Mucosa of stomach (tissue), 1 donor: ENCODE results near the gene ZNHIT1.

Source experiments
- H3K27me3 ChIP-seq: one replicate; pipeline ENCODE4 v1.7.0; 2013; ENCODE audit warnings: mild to moderate bottlenecking, low read length; ENCODE audit not compliant: control insufficient read depth, insufficient read depth
- H3K36me3 ChIP-seq: one replicate; pipeline ENCODE4 v1.7.0; 2013; ENCODE audit warnings: low read length; ENCODE audit not compliant: control insufficient read depth, insufficient read depth
- H3K4me1 ChIP-seq: one replicate; pipeline ENCODE4 v1.7.0; 2013; ENCODE audit warnings: mild to moderate bottlenecking, low read length; ENCODE audit not compliant: control insufficient read depth, insufficient read depth
- H3K4me3 ChIP-seq: one replicate; pipeline ENCODE4 v1.7.0; 2013; ENCODE audit warnings: low read length
- H3K9ac ChIP-seq: one replicate; pipeline ENCODE4 v1.7.0; 2013; ENCODE audit warnings: mild to moderate bottlenecking, low read length, moderate library complexity
- H3K9me3 ChIP-seq: one replicate; pipeline ENCODE4 v1.7.0; 2013; ENCODE audit warnings: mild to moderate bottlenecking, low read length, moderate library complexity; ENCODE audit not compliant: control insufficient read depth
- donor health status: Pancreatic carcinoma.

ZNHIT1 gene

DNA sequence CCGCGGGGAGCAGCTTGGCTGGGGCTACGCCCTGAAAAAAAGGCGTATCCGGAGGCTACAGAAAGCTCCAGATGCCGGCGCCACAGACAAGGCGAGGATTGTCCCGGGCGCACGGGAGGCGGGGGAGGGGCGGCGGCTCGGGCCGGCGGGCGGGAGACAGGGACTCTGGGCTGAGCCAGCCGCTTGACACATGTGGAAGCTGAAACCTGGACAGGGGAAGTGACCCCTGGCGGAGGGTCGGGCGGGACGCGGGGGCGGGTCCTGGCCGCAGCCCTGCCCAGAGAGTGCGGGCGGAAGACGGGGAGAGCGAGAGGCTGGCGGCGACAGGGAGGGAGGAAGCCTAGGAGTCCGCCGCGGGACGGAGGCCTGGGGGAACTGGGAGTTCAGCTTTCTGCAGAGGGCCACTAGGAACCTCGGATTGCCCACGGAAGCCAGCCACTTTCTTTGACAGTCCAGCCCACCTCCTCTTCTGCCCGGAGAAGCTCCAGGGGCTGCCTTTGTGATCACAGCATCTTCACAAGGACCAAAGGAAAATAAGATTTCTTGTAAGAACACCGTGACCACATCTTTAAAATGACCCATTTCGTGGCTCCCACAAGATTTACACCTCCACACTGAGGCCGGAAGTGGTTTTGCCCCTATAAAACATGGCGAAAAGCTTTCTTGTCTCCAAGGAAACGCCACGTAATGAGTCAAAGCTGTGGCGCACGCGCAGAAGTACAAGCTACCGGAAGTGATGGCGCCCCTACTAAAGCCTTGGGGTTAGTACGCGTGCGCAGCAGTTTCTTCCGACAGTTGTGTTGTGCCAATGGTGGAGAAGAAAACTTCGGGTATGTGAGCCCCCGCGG is at the start of gene ZNHIT1, which contains the start of gene PLOD3:
Gene ZNHIT1, plus strand, starts transcription at position 778 of the 848 bp plus-strand sequence. Its CDS starts 31 bp downstream, at position 809.
Gene PLOD3, minus strand, starts transcription at position 194 of the 848 bp plus-strand sequence. CDS start 307 bp downstream, outside the sequence.
- no peaks in the 10 kb centered on the region for H3K9me3 ChIP-seq
- peak within 1 kb of the TSS; percentile 92 for H3K9ac ChIP-seq
- peak within 1 kb of the TSS; percentile 98 for H3K4me3 ChIP-seq
- H3K27me3 ChIP-seq: no peaks in the 10 kb centered on the region
- H3K36me3 ChIP-seq: no peaks in the 10 kb centered on the region
- peaks cover 35% of the 10 kb centered on the region for H3K4me1 ChIP-seq

DNA sequence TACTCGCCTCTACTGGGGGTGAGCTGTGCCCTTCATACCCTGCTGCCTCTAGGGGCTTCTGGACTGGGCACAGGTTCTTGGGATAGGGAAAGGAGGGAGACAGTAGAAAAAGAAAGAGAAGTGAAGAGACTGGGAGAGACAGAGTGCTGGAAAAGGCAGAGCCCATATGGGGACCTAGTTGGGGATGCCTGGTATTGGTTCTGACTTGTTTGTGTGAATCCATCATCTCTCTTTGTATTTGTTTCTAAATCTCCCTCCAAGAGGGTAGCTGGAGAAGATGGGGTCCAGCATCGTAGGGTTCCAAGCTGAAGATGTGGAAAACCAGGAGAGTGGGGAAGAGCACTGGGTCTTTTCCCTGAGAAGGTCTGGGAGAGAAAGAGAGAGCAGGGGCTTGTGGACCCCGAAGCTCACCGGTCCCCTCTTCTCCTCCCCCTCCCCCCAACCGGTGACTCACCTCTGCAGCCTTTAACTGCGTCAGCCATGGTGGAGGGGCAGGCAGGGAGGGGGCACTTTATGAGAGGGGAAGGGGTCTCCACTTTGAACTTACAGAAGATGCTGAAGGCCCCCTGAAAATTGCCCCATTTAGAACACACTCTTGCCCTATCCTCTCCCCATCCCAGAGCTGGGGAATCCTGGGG is 49.4 kb upstream of the ZNHIT1 start:
- H3K9ac ChIP-seq: no peak overlapping the region
- H3K9me3 ChIP-seq: no peaks in the 10 kb centered on the region

DNA sequence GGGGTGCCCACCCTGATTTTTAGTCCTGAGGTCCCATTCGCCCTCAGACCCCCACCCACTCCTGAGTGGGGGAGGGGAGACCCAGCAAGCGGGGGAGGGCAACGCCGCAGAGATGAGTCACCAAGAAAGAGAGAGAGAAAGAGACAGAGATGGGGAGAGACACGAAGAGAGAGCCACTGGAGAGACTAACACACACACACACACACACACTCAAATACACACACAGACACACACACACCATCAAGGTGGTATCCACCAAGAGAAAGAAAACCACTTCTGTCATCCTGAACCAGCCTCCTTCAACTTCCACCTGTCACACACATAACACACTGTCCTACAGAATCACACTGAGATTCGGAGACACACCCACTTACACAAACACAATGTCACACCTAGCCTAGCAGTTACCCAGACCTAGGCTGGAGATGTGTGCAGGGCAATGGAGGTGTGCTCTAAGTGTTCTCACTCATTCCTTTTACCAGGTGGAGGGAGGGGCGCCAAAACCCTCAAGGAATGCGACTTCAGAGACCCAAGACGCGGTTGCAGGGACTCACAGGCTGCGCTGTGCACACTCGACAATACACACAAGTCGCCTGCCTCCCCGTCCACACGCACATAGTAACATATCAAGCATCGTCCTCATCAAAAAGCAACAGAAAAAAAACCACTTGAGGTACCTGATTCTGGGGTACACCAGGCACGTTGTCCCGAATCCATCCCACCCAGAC is 48.7 kb upstream of the ZNHIT1 start:
- H3K4me1 ChIP-seq: peaks cover 41% of the 10 kb centered on the region
- H3K36me3 ChIP-seq: no peaks in the 10 kb centered on the region
- no peak overlapping the region for H3K4me3 ChIP-seq
- H3K9ac ChIP-seq: no peak overlapping the region
- H3K9me3 ChIP-seq: no peaks in the 10 kb centered on the region
- peaks cover 97% of the 10 kb centered on the region for H3K27me3 ChIP-seq

More for the DNA sequence above, 49.4 kb upstream of the ZNHIT1 start:
- no peak overlapping the region for H3K4me3 ChIP-seq
- H3K27me3 ChIP-seq: peaks cover 97% of the 10 kb centered on the region
- H3K4me1 ChIP-seq: peaks cover 39% of the 10 kb centered on the region
- no peaks in the 10 kb centered on the region for H3K36me3 ChIP-seq

DNA sequence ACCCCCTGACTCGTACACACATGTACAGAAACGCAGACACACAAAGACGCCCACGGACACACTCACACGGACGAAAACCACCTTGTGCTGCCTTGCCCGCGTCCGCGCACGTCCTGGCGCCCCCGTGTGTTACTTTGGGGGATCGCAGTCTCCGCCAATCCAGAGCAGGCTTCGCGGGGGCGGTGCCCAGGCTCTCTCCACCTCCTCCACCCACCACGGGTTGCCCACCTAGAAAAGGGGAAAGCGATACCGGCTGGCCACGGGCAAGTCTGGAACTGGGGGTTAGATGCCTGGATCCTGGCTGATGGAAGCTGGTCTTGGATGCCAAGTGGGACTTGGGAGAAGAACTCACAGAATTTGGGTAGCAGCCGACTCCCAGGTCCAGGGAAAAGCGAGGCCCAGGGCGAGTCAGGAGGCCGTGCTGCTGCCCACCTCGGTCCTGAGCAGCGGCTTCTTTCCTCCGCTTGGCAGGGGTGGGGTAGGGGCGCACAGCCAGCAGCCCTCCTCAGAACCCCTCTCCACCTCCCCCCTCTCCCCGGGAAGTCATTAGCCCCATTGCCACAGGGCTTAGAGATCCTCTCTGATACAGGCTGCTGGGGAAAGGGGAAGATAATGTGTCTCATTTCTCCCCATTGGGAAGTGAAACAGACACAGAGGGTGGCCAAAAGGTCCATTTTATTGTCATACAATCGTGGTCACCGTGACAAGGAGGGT is 48.0 kb upstream of the ZNHIT1 start:
- H3K36me3 ChIP-seq: no peaks in the 10 kb centered on the region
- H3K27me3 ChIP-seq: peaks cover 95% of the 10 kb centered on the region
- H3K9me3 ChIP-seq: no peaks in the 10 kb centered on the region
- H3K4me3 ChIP-seq: no peak overlapping the region
- no peak overlapping the region for H3K9ac ChIP-seq
- peaks cover 42% of the 10 kb centered on the region for H3K4me1 ChIP-seq

DNA sequence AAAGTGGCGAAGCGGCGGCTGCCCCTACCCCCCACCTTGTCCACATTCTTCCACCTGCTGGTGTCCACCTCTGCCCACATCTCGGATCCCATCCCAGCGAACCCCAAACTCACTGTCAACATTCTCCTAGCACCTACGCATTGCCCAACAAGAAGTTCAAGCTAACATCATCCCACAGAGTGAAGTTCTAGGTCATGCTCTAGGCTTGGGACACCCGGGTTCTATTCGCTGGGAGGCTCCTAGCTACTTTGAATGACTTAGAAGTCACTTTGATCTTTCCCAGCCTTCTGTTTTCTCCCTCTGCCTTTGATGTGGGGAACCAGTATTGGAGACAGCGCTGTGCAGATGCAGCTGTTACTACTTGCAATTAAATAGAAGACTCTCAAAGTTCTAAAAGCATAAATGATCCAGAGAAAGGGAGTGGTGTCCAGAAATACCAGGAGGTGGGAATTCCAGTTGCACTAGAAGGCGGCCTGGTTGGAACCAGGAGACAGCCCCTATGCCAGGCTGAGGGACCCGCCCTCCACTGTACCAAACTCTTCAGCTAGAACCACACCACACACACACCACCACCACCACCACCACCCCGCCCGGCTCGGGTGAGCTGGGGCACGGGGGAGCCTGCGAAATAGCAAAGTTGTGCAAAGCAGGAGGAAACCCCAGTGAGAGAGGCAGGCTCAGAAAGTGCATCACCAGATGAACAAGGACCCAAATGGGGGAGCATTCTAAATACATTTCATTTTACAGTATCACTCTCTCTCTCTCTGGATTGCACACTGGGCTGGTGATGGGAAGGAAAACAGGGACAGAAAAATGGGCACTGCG is 47.1 kb upstream of the ZNHIT1 start:
- Histone ChIP-seq H3K4me1 (peaks cover 34% of the 10 kb centered on the region), H3K9me3 (no peaks in the 10 kb centered on the region), H3K36me3 (no peaks in the 10 kb centered on the region), H3K4me3 (no peak overlapping the region), H3K9ac (no peak overlapping the region), H3K27me3 (peaks cover 97% of the 10 kb centered on the region)

DNA sequence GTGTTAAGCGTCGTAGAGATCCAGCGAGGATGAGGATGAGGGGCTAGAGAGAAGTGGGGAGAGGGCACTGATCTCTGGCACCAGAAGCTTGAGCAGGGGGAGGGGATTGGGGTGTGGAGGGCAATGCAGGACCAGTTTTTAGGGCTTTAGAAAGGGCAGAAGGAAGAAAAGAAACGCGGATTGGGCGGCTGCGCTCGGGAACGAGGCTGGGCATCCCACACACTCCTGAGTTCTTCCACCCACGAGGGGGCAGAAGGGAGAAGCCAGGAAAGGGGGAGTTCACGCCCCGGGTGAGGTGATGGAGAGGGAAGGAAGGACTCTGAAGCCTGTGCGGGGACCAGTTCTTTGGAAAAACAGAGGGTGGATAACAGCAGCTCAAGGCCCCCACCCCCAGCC is 46.5 kb upstream of the ZNHIT1 start:
- no peak overlapping the region for H3K4me3 ChIP-seq
- no peaks in the 10 kb centered on the region for H3K36me3 ChIP-seq
- no peak overlapping the region for H3K9ac ChIP-seq
- no peaks in the 10 kb centered on the region for H3K9me3 ChIP-seq
- peaks cover 31% of the 10 kb centered on the region for H3K4me1 ChIP-seq
- peaks cover 96% of the 10 kb centered on the region for H3K27me3 ChIP-seq

DNA sequence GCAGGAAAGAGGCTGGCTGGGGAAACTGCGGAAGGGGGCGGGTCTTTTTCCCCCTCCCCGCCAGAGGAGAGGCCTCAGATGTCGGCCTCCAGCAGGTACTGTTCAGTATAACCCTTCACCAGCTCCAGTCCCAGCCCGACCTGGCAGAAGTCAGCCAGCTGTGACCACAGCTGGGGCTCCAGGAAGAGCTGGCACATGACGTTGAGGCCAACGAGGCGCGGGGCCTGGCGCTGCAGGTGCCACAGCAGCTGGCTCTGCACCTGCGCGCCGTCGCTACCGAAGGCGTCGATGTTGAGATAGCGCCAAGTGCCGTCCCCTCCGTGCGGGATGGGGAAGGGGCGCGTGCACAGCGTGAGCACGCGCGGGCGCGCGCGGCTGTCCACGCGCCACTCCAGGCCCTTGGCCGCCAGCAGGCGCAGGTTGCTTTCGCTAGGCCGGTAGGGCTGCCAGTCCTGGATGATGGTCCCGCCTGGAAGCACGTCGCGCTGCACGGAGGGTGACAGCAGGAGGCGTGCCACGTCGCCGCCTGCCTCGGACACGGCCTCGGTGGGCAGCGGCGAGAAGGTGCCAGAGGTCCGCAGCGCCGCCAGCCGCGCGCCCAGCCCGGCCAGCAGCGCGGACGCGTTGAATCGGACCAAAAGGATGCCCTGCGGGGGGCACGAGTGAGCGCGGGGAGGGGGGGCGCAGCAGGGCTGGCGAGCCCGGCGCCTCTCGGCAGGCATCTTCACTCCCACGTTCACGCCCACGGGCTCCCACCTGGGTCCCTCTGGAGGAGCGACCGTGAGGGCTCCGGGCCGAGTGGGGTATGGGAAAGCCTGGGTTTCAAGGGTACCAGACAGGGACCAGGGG is 45.7 kb upstream of the ZNHIT1 start:
- Histone ChIP-seq H3K27me3 (peaks cover 97% of the 10 kb centered on the region), H3K9me3 (no peaks in the 10 kb centered on the region), H3K4me1 (peaks cover 31% of the 10 kb centered on the region), H3K36me3 (no peaks in the 10 kb centered on the region), H3K9ac (no peak overlapping the region), H3K4me3 (no peak overlapping the region)

DNA sequence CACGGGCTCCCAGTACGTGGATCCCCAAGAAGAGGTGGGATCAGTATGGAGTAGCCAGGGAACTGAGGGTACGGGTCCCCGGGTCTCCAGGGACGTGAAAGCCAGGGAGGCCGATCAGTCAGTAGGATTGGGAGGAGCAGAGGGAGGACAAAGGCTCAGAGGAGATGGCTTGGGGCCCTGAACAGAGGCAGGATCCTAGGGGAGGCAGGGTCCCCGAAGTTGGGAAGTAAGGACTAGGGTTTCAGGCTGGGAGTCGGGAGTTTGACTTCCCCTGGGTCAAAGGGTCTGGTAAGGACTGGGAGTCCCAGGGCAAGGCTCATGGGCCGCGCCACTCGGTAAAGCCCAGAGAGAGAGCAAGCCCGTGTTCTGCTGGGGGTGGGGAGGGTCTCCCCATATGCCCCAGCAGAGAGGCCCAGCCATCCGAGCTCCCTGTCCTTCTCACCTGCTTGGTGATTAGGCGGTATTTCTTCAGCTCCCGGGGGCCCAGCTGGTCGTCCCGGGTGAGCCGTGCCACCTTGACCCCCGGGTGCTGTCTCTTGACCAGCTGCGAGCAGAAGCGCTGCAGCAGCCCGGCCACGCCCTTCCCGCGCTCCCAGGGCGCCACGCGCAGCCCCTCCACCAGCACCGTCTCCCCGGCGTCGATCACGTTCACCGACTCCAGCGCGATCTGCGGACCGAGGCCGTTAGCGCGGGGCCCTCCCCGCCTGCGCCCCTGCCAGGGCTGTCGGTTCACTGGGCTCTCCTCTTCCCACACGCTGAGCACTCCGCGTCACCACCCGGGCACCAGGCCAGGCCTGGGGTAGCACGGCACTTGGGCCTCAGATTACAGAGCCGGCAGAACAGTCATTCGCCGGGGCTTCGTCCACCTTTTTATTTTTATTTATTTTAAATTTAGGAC is 44.9 kb upstream of the ZNHIT1 start:
- H3K4me3 ChIP-seq: no peak overlapping the region
- no peaks in the 10 kb centered on the region for H3K9me3 ChIP-seq
- no peak overlapping the region for H3K9ac ChIP-seq
- peaks cover 31% of the 10 kb centered on the region for H3K4me1 ChIP-seq
- H3K36me3 ChIP-seq: no peaks in the 10 kb centered on the region
- peaks cover 97% of the 10 kb centered on the region for H3K27me3 ChIP-seq

DNA sequence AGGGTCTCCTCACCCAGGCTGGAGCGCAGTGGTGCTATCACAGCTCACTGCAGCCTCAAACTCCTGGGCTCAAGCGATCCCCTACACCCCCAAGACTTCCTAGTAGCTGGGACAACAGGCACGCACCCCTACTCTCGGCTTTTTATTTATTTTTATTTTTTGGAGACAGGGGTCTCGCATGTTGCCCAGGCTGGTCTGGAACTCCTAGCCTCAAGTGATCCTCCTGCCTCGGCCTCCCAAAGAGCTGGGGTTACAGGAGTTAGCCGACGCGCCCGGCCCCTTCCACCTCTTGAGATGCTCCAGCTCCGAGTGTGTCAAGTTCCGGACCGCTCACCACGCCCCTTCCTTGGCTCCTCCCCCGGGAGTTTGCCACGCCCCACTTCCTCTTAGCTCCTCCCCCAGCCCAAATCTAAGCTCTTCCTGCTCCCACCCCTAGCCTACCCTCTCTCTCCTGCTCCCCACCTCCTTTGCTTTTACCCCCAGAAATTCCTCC is 44.2 kb upstream of the ZNHIT1 start:
- no peak overlapping the region for H3K9ac ChIP-seq
- peaks cover 94% of the 10 kb centered on the region for H3K27me3 ChIP-seq
- no peaks in the 10 kb centered on the region for H3K36me3 ChIP-seq
- no peaks in the 10 kb centered on the region for H3K9me3 ChIP-seq
- peaks cover 31% of the 10 kb centered on the region for H3K4me1 ChIP-seq
- no peak overlapping the region for H3K4me3 ChIP-seq
